GF-D8 (cell line): ENCODE results near the gene HSPB6.

Source experiments
- DNase-seq: peaks from one replicate; lab custom pipeline; 2025; lab: John Stamatoyannopoulos, UW

Gene HSPB6

DNA sequence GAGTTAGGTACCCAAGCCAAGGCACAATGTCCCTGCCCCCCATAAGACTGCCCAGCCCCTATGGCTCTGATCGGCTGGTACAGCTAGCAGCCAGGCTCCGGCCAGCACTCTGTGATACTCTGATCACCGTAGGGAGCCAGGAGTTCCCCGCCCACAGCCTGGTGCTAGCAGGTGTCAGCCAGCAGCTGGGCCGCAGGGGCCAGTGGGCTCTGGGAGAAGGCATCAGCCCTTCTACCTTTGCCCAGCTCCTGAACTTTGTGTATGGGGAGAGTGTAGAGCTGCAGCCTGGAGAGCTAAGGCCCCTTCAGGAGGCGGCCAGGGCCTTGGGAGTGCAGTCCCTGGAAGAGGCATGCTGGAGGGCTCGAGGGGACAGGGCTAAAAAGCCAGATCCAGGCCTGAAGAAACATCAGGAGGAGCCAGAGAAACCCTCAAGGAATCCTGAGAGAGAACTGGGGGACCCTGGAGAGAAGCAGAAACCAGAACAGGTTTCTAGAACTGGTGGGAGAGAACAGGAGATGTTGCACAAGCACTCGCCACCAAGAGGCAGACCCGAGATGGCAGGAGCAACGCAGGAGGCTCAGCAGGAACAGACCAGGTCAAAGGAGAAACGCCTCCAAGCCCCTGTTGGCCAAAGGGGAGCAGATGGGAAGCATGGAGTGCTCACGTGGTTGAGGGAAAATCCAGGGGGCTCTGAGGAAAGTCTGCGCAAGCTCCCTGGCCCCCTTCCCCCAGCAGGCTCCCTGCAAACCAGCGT, 42.1 kb downstream of the HSPB6 start:
- DNase-seq, result no peak

DNA sequence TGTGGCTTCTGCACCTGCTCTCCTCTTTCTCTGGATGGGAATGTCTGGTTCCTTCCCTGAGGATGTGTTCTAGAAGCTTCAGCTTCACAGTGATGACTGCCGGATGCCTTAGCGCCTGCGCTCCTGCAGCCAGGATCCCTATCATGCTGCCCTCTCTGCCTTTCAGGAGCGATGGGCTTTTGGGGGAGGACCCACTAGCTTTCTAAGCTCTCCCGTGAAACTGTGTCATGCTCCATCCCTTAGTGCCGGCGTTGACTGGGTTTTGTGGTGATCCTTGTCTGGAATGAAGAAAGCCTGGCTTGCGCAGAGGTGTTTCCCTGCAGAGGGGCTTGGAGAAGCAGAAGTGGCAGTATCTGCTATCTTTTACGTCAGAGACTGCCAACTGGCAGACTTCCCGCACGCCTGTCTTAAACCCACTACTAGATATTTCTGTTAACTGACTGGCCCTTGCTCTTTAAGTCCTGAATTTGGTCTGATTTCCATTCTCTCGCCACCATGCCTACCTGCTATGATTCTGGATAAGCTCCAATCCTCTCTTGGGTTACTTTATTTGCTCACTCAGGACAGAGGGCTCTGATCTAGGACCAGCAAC, 42.8 kb downstream of the HSPB6 start:
- DNase-seq, result no peak

DNA sequence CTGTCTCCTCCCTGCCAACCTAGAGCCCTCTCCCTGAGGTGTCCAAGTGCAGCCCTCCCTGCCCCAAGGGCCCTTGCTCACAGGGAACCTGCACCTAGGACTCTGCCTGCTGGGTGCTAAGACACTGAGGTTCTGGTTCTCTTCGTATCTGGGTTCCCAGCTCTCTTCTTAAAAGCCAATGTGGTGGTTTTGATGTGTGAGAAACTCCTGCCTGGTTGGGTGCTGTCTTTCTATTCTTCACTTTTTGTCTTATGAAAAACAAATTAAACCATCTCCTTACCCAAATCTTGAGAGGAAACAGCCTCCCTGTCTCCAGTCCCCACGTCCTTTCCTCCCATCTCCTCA, 43.4 kb downstream of the HSPB6 start:
- no peak for DNase-seq

DNA sequence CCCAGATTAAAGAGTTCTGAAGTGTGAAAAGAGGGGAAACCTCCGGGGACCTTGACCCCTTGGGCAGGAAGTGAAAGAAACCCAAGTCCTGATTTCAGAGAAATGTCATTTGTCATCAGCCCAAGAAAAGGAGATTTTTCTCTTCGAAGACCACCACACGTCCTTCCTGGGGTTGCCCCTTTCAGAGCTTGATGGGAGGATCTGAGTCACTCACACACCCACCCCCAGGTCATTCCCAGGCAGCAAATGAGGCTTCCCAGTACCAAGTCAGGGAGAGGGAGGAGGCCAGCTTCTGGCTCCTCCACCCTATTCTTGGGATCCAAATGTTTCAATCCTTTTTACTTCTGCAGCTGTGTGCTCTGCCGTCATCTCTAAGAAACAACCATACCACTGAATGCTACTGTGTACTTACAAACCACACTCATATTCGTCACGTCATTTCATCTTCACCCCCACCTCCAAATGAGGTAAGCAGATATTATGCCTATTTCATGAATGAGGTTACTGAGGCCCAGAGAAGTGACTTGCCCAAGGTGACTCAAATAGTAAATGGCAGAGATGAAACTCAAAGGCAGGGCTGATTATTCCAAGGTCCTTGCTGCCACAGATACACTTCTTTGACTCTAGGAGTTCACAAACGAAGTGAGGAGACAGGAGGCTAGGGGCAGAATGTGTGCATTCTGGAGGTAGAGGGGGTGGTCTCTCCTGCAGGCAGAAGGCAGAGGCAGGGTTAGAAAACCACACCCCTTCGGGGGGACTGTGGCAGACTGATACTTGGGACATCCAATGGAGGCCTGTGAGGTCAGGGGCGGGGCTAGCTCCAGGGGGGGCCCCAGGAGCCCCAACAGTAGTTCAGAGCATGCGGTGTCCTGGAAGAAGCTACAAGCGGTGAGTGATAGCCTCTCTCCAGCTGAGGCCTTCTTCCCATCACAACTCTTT, 44.0 kb downstream of the HSPB6 start:
- DNase-seq, result no peak

DNA sequence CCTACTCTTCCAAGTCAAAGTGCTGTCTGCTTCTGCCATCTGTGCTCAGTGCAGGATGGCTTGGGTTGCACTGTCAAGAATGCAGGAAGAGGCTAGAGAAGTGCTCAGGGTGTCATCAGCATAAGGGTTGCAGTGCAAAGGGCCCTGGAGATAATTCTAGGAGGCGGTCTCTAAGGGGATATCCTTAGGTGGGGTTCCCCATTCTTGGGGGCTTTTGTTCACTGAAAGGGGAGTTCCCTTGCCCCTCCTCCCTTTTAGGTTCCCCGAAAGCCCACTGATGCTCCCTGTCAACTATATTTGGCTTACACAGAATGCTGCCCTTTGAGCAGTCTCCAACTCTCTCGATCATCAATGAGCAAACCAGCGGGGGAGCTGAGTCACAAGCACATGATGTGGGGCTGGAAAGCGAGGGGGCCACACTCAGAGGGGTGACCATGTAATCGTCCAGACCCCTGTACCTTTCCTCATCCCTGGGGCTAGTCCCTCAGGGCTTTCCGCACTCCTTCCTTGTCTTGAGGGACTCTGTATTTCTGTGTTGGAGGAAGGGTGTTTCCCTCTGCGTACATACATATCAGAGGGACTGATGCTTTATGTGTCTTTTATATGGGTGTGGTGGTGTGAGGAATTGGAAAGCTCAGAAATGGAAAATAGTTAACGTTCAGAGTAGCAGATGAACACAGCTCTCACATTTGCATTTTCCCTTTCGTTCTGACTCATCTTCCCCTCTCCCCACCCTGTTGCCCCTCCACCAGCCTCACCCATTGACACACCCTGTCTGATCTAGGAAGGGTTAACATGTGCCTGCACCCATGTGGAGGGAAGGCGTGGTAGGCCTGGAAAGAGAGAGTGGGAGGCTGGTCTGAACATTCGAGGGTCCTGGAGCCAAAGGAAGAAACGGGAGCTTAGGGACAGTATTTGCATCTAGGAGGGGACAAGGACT, 45.8 kb downstream of the HSPB6 start:
- DNase-seq, result no peak

DNA sequence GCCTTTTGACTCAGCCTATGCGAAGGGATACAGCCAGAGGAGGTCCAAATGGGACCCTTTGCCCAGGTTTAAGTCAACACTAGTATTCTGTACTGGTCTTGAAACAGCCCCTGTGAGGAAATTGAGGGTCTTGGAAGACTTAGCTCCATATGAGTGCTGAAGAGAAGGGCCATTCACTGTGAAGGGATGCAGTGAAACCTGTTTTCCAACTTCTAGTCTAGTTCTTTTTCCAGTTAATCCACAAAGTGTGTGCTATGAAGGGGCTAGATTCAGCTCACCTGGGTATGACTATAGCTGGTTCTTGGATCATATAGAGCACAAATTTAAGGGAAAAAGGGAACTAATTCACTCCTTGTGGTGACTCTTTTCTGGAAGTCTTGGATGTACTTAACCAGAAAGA, 48.4 kb downstream of the HSPB6 start:
- DNase-seq, result no peak
